OCI-LY3 (cell line): ENCODE results near the gene EVI2B.

Experiments used
- H2AFZ ChIP-seq: fragments of 200-600, 300-600 bp; shearing (Covaris generic); 2 replicates; pipeline ENCODE4 v1.6.0; 2014; ENCODE audit warnings: antibody characterized with exemption, low read depth, low read length
- H3K27ac ChIP-seq: fragments of 200-600, 300-600 bp; sonication (generic); 2 replicates; pipeline ENCODE4 v1.5.1; 2014; ENCODE audit warnings: mild to moderate bottlenecking, low read length, moderate library complexity, mixed read lengths
- H3K27me3 ChIP-seq: fragments of 200-600, 300-600 bp; sonication (generic); 2 replicates; pipeline ENCODE4 v1.6.1; 2014; ENCODE audit warnings: low read depth, low read length, mixed read lengths
- H3K36me3 ChIP-seq: fragments of 200-600, 300-600 bp; sonication (generic); replicated peaks from 2 replicates; pipeline ENCODE3; 2014; ENCODE audit warnings: low read depth, low read length, mixed read lengths
- H3K4me1 ChIP-seq: fragments of 300-600, 200-600 bp; sonication (generic); 2 replicates; pipeline ENCODE4 v1.6.1; 2014; ENCODE audit warnings: low read length, mixed read lengths
- H3K4me2 ChIP-seq: fragments of 200-600, 300-600 bp; sonication (generic); 2 replicates; pipeline ENCODE4 v1.6.1; 2014; ENCODE audit warnings: low read length, mixed read lengths
- H3K4me3 ChIP-seq: fragments of 300-600, 200-600 bp; sonication (generic); 2 replicates; pipeline ENCODE4 v1.5.1; 2014; ENCODE audit warnings: antibody characterized with exemption, mild to moderate bottlenecking, low read length, moderate library complexity
- H3K79me2 ChIP-seq: fragments of 300-600, 200-600 bp; shearing (Covaris generic); 2 replicates; pipeline ENCODE4 v1.6.1; 2014; ENCODE audit warnings: mild to moderate bottlenecking, low read length, mixed read lengths
- H3K9ac ChIP-seq: fragments of 300-600, 200-600 bp; shearing (Covaris generic); 2 replicates; pipeline ENCODE4 v1.6.0; 2014; ENCODE audit warnings: mild to moderate bottlenecking, low read length, moderate library complexity
- H3K9me3 ChIP-seq: fragments of 200-600, 300-600 bp; shearing (Covaris generic); 2 replicates; pipeline ENCODE4 v1.6.1; 2014; ENCODE audit warnings: low read length, mixed read lengths; ENCODE audit not compliant: insufficient read depth
- H4K20me1 ChIP-seq: fragments of 200-600, 300-600 bp; sonication (generic); 2 replicates; pipeline ENCODE4 v1.6.1; 2016; ENCODE audit warnings: low read length, mixed read lengths; ENCODE audit not compliant: insufficient read depth
- EZH2phosphoT487 ChIP-seq: fragments of 200-600 bp; shearing (Covaris generic); IDR thresholded peaks from 2 replicates; pipeline ENCODE4 v1.6.1; 2018; ENCODE audit warnings: antibody characterized with exemption, mixed run types, low read depth
- TF ChIP-seq, protein P1 (sequence below): fragments of 200-600, 300-600 bp; sonication (generic); IDR thresholded peaks from 2 replicates; pipeline ENCODE4 v1.5.1; 2014; ENCODE audit warnings: antibody characterized with exemption, low read length, low read depth

The EVI2B gene

DNA sequence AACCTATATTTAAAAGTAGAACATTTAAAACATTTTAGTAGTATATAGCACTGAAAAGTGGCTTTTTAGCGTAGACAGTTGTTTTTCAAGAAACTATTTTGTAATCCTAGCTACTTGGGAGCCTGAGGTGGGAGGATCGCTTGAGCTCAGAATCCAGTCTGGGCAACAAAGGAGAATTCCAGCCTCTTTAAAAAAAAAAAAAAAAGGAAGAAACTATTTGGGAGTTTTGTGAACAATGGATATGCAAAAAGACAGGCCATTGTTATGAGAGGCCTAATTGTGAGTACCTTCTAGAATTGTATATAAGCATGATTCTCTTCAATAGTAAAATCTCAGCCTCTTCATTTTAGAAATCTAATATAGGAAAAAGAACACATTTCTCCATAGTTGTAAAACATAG is 34.5 kb downstream of the EVI2B start:
- peaks cover 14% of the 10 kb centered on the region for H3K36me3 ChIP-seq
- no peak overlapping the region for H3K27ac ChIP-seq
- H3K4me3 ChIP-seq, result no peak overlapping the region
- no peak overlapping the region for H2AFZ ChIP-seq
- H3K27me3 ChIP-seq, result no peaks in the 10 kb centered on the region
- no peaks in the 10 kb centered on the region for H3K9me3 ChIP-seq
- H3K4me1 ChIP-seq, result no peaks in the 10 kb centered on the region
- H3K4me2 ChIP-seq, result no peak overlapping the region
- no peaks in the 10 kb centered on the region for H4K20me1 ChIP-seq
- no peaks in the 10 kb centered on the region for H3K79me2 ChIP-seq
- TF ChIP-seq EZH2phosphoT487, result no peak
- TF ChIP-seq, protein P1, sequence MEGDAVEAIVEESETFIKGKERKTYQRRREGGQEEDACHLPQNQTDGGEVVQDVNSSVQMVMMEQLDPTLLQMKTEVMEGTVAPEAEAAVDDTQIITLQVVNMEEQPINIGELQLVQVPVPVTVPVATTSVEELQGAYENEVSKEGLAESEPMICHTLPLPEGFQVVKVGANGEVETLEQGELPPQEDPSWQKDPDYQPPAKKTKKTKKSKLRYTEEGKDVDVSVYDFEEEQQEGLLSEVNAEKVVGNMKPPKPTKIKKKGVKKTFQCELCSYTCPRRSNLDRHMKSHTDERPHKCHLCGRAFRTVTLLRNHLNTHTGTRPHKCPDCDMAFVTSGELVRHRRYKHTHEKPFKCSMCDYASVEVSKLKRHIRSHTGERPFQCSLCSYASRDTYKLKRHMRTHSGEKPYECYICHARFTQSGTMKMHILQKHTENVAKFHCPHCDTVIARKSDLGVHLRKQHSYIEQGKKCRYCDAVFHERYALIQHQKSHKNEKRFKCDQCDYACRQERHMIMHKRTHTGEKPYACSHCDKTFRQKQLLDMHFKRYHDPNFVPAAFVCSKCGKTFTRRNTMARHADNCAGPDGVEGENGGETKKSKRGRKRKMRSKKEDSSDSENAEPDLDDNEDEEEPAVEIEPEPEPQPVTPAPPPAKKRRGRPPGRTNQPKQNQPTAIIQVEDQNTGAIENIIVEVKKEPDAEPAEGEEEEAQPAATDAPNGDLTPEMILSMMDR, result no peak
- H3K9ac ChIP-seq, result no peak overlapping the region

DNA sequence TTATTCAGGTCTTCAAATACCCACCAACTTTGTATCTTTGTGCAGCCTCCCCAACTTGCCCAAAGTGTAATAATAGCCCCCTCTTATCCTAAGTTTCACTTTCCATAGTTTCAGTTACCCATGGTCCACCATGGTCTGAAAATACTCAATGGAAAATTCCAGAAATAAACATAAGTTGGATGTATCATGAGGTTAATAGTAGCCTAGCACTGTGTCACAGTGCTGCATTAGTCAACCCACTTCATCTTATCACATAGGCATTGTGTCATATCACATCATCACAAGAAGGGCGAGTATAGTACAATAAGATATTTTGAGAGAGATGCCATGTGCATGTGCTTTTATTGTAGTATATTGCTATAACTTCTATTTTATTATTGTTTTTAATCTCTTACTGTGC is 38.7 kb downstream of the EVI2B start:
- peaks cover 6% of the 10 kb centered on the region for H3K36me3 ChIP-seq
- H4K20me1 ChIP-seq, result no peaks in the 10 kb centered on the region
- no peak overlapping the region for H3K4me3 ChIP-seq
- H3K79me2 ChIP-seq, result no peaks in the 10 kb centered on the region
- no peak overlapping the region for H3K9ac ChIP-seq
- no peak overlapping the region for H3K4me2 ChIP-seq
- no peaks in the 10 kb centered on the region for H3K4me1 ChIP-seq
- H3K27ac ChIP-seq, result no peak overlapping the region
- TF ChIP-seq EZH2phosphoT487, result no peak
- TF ChIP-seq, protein P1, result no peak
- no peaks in the 10 kb centered on the region for H3K9me3 ChIP-seq
- H3K27me3 ChIP-seq, result no peaks in the 10 kb centered on the region
- no peak overlapping the region for H2AFZ ChIP-seq

- Histone ChIP-seq H3K4me3 (no peak overlapping the region), H3K27me3 (no peaks in the 10 kb centered on the region), H3K9me3 (no peaks in the 10 kb centered on the region), H4K20me1 (no peaks in the 10 kb centered on the region), H3K27ac (no peak overlapping the region), H3K36me3 (peaks cover 6% of the 10 kb centered on the region), H3K4me2 (no peak overlapping the region), H3K4me1 (no peaks in the 10 kb centered on the region), H2AFZ (no peak overlapping the region), H3K9ac (no peak overlapping the region), H3K79me2 (no peaks in the 10 kb centered on the region)
- TF ChIP-seq EZH2phosphoT487, result no peak
- TF ChIP-seq, protein P1, result no peak
These were observed 39.6 kb downstream of the EVI2B start for GRCh38 chr17:31274252-31274651.

DNA sequence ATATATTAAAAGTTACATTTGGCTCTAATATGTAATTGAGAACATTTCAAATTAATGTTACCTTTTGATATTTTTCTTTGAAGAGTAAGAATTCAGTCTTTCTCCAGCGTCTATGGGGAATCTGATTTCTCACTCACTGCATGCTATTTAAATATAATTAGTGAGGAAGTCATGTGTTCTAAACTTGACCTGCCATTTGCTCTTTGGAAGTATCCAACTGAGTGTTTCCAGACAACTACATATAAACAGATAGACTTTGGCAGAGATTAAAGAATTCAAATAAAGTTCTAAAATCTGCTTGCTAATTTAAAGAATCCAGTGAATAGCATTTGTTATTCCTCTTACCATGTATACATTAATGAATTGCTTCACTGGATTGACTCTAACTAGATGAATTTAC is 40.3 kb downstream of the EVI2B start:
- Histone ChIP-seq H3K9ac (no peak overlapping the region), H3K27me3 (no peaks in the 10 kb centered on the region), H3K4me1 (no peaks in the 10 kb centered on the region), H4K20me1 (no peaks in the 10 kb centered on the region), H3K9me3 (no peaks in the 10 kb centered on the region), H3K27ac (no peak overlapping the region), H3K36me3 (peaks cover 8% of the 10 kb centered on the region), H3K4me3 (no peak overlapping the region), H3K4me2 (no peak overlapping the region), H2AFZ (no peak overlapping the region), H3K79me2 (no peaks in the 10 kb centered on the region)
- no peak for TF ChIP-seq EZH2phosphoT487
- TF ChIP-seq, protein P1, result no peak
